NCI-H82 treated with DMSO at 0.1 percent for 48 hours (cell line): ENCODE measurements around the gene NENF.
A peak's percentile ranks its signal among the peaks of the same experiment; 100 is the strongest.
"Not testable (repeated sequence)": the region's sequence is repeated elsewhere in the genome, so short reads cannot be mapped to it uniquely, and the experiment has no call there.

ENCODE experiments used
- DNase-seq: peaks from one replicate; lab custom pipeline; 2025; ENCODE audit not compliant: unreplicated experiment; lab: John Stamatoyannopoulos, UW

NENF gene

DNA sequence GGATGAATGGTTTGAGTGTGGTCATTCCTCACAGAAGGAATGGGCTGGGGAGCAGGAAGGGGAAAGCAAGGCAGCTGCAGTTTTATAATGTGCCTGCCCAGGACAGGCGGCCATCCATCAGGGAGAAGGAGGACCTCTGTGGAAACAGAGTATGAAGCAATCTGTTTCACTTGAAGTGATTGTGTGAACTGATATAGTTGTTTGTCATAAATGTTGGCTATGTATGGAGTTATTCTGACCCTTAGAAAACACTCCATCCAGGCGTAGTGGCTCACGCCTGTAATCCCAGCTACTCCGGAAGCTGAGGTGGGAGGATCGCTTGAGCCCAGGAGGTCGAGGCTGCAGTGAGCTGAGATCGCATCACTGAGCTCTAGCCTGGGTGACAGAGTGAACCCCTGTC lies 46.5 kb downstream of the NENF start:
- no peak for DNase-seq

DNA sequence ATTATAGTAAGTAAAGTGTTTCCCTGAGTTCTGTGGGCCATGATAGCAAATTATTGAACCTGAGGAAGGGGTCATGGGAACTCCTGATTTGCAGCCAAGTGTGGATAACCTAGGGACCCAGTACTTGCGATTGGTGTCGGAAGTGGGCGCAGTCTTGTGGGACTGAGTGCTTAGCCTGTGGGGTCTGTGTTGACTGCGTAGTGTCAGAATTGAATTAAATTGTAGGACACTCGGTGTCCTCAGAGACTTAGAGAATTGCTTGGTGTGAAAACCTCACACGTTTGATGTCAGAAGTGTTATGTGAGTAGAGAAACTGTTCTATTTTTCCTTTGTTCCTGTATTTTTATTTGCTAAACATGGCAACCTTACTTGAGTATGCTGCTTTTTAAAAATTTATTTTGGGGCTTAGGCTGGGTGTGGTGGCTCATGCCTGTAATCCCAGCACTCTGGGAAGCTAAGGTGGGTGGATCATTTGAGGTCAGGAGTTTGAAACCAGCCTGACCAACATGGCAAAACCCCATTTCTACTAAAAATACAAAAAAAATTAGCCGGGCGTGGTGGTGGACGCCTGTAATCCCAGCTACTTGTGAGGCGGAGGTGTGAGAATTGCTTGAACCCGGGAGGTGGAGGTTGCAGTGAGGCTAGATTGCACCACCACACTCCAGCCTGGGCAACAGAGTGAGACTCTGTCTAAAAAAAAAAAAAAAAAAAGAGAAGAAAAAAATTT lies 48.2 kb downstream of the NENF start:
- not testable (repeated sequence) for DNase-seq

DNA sequence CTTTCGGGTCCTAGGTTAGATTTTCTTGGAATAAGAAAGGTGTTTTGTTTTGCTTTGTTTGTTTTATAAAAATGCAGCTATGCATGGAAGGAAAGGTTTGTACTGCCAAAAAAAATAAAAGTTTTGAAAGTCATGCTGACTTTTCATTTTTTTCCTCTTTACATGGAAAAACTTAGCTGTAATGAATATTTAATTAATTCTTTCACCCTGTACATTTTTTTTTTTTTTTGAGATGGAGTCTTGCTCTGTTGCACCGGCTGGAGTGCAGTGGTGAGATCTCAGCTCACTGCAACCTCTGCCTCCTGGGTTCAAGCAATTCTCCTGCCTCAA lies 48.7 kb downstream of the NENF start:
- DNase-seq, result no peak

- DNase-seq, result no peak
Measured at GRCh38 chr1:212482006-212482636, 49.4 kb downstream of the NENF start.

- no peak for DNase-seq
Measured at GRCh38 chr1:212482637-212483441, 50.1 kb downstream of the NENF start.

DNA sequence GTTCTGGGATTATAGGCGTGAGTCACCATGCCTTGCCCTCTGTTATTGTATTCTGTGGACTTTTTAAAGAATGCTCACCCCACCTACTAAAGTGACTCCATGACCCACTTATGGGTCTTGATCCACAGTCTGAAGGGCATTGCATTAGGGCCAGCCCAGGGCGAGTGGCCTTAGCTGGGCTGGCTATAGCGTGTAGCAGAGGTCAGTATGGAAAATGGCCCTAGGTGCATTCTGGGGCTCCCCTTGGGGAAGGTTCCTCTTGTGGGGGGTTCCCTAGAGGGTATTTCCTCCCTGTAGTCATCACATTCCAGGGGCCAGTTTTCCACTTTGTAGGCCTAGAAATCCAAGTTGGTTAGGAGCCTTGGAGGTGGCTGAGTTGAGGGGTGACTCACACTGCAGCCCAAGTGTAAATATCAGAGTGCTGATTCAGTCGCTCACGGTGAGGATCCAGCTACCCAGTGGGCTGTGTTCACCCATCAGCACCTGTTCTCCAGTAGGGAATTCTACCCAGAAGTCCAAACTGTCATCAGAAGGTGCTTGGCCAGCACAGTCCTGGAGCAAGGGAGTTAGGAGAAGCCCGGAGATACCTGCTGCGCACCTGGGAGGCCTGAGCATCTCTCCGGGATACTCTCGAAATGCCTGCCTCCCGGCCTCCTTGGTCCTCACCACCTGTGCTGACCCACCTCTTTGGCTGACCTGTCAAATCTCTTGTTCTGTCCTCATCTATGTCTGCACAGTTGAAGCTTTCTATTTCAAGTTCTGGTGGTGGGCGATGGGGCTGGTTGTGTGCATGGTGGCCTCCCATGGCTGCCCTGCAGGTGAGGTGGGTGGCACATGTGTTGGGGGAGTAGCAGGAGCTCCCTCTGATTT lies 52.2 kb downstream of the NENF start:
- DNase-seq, result no peak

- DNase-seq, result no peak
Measured at GRCh38 chr1:212485571-212485912, 52.8 kb downstream of the NENF start.

DNA sequence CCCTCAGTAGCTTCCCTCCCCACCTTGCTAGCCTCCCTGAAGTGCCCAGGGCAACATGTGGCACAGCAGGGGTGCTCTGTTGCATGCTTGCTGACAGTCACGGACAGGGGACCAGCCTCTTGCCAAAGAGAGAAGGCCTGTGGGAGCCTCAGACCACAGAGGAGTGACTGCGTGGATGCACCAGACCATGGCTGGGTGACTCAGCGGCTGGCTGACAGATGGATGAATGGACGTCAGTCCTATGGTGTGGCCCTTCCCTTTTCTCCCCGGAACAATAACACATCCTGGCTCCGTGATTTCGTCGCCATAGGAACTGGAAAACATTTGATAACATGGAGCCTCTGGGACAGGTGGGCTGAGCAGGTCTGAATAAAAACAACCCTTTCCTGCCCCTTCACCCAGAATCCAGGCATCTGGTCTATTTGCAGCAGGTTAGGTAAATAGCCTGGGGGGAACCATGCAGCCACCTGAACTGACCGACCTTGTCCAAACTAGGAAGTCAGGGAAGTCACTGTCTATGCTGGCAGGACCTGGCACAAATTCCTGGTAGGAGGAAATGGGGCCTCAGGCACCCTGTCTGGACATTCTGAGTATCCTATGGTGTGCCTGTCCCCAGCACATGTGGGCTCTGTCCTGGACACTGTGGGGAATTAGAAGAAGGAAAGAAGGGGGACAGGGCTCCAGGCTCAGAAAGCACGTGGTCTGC lies 53.3 kb downstream of the NENF start:
- no peak for DNase-seq

GRCh38 chr1:212486619-212486975 lies 53.9 kb downstream of the NENF start:
- peak; percentile 32 for DNase-seq

- DNase-seq, result no peak
Measured at GRCh38 chr1:212487286-212487685, 54.6 kb downstream of the NENF start.

- no peak for DNase-seq
Measured at GRCh38 chr1:212487774-212488435, 55.2 kb downstream of the NENF start.

GRCh38 chr1:212488436-212489283 lies 55.9 kb downstream of the NENF start:
- DNase-seq, result no peak

GRCh38 chr1:212489284-212489859 lies 56.7 kb downstream of the NENF start:
- DNase-seq, result no peak

DNA sequence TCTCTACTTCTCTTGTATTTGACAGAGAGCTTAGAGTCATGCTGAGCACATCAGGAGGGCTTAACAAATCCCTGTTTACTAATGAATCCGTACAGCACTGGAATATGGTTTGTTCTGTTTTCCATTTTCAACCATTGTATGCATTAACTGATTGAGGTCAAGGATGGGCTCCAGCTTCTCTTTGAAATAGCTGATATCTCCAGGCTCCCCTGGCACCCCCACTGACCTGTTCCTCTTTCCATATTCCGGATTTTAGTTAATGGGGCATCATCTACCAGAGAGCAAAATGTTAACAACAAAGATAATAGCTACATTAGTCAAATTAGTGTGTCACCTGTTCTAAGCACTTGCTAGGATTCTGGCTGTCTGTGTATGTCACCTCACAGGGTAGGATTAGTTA lies 57.6 kb downstream of the NENF start:
- no peak for DNase-seq

DNA sequence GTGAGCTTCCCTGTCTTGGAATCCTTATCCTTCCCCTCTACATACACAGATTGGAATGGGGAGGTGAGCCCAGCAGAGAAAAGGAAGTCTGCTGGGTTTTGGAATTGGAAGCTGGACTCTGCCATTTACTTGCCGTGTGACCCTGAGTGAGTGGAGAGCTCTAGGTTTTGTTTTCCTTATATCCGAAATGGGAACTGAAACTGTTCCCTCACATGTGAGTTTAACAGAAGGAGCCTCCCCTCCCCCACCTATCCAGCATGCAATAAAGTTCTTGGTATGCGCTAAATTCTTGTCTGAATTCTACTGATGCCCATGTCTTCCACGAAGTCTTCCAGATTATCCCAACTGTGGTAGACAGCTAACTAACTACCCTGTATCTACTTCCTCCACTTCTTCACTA lies 58.7 kb downstream of the NENF start:
- no peak for DNase-seq
